Subcutaneous abdominal adipose tissue (tissue), 5 donors: Measurements from ENCODE around the gene RRM2.
"Not testable (repeated sequence)": the region's sequence is repeated elsewhere in the genome, so short reads cannot be mapped to it uniquely, and the experiment has no call there.

ENCODE experiments used
- H3K27ac ChIP-seq: one replicate; pipeline ENCODE4 v1.7.0; 2013; ENCODE audit warnings: low read depth, mild to moderate bottlenecking, inconsistent platforms, low read length, moderate library complexity
- H3K27me3 ChIP-seq, 5 donors: one replicate each; pipeline ENCODE4 v1.7.0; 2013; ENCODE audit warnings: low read length in 5 of 5, inconsistent platforms in 1 of 5; ENCODE audit not compliant: control insufficient read depth in 5 of 5, insufficient read depth in 4 of 5
- H3K36me3 ChIP-seq, 5 donors: one replicate each; pipeline ENCODE4 v1.7.0; 2013; ENCODE audit warnings: low read length in 5 of 5; ENCODE audit not compliant: control insufficient read depth in 5 of 5, insufficient read depth in 5 of 5
- H3K4me1 ChIP-seq, 5 donors: one replicate each; pipeline ENCODE4 v1.7.0; 2013; ENCODE audit warnings: low read length in 5 of 5, mild to moderate bottlenecking in 3 of 5, moderate library complexity in 1 of 5; ENCODE audit not compliant: control insufficient read depth in 5 of 5, insufficient read depth in 5 of 5
- H3K4me3 ChIP-seq, 5 donors: one replicate each; pipeline ENCODE4 v1.7.0; 2013; ENCODE audit warnings: low read length in 5 of 5, low read depth in 1 of 5
- H3K9ac ChIP-seq, 5 donors: one replicate each; pipeline ENCODE4 v1.7.0; 2013; ENCODE audit warnings: low read length in 5 of 5, mild to moderate bottlenecking in 4 of 5, moderate library complexity in 3 of 5
- H3K9me3 ChIP-seq, 5 donors: one replicate each; pipeline ENCODE4 v1.7.0; 2013; ENCODE audit warnings: low read length in 5 of 5; ENCODE audit not compliant: control insufficient read depth in 5 of 5
- donor health status: healthy.
- donor health status: healthy.
- donor health status: healthy.
- donor health status: healthy.
- donor health status: healthy.

RRM2 gene

GRCh38 chr2:10139536-10139935 lies 17.0 kb downstream of the RRM2 start:
- peaks cover 0 to 6% (median 3%) of the 10 kb centered on the region in 5 donors for H3K27me3 ChIP-seq
- H3K4me3 ChIP-seq = no peak overlapping the region
- H3K9ac ChIP-seq = no peak overlapping the region
- H3K4me1 ChIP-seq = no peaks in the 10 kb centered on the region
- no peaks in the 10 kb centered on the region for H3K36me3 ChIP-seq
- no peaks in the 10 kb centered on the region for H3K9me3 ChIP-seq
- H3K27ac ChIP-seq = no peak overlapping the region

DNA sequence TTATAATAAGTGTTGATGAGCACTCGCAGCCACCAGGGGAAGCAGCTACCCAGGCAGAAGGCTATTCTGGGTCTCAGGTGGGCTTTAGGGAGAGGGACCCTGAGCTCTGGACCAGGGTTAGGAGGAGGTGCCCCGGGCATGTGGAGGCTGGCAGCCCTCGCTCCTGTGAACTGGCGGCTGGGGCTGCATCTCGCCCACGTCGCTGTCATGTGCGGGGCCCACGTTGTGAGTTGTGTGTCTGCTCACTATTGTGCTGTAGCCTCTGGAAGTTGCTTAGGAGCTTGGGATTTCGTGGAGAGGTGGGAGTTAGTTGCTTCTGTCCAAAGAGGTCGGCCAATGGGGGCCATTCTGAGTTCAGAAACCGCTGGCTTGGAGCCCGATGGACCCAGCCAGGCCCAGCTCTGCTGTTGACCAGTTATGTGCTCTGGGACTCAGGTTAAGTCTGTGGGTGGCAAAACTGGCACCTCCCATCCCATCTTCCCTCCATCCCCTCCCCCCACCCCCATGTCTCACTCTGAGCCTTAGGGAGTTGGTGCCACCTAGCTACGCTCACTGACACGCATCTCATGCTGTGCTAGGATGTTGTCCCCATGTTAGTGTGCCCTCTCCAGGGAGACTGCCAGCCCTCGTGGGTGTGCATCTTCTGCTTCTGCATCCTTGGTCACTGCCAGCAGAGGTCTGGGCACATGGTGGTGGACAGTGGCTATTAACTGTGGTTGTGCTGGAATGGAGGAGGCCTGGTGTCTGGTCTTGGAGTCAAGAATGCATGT lies 18.5 kb downstream of the RRM2 start:
- Histone ChIP-seq H3K4me1 (no peaks in the 10 kb centered on the region), H3K36me3 (no peaks in the 10 kb centered on the region), H3K27me3 (peaks cover 0 to 8% (median 3%) of the 10 kb centered on the region in 5 donors), H3K4me3 (no peak overlapping the region), H3K27ac (no peak overlapping the region), H3K9me3 (no peaks in the 10 kb centered on the region), H3K9ac (no peak overlapping the region)

GRCh38 chr2:10141736-10142639 lies 19.4 kb downstream of the RRM2 start:
- Histone ChIP-seq H3K9ac (no peak overlapping the region), H3K4me1 (no peaks in the 10 kb centered on the region), H3K9me3 (no peaks in the 10 kb centered on the region), H3K27me3 (peaks cover 0 to 8% (median 2%) of the 10 kb centered on the region in 5 donors), H3K36me3 (no peaks in the 10 kb centered on the region), H3K27ac (no peak overlapping the region), H3K4me3 (no peak overlapping the region)

DNA sequence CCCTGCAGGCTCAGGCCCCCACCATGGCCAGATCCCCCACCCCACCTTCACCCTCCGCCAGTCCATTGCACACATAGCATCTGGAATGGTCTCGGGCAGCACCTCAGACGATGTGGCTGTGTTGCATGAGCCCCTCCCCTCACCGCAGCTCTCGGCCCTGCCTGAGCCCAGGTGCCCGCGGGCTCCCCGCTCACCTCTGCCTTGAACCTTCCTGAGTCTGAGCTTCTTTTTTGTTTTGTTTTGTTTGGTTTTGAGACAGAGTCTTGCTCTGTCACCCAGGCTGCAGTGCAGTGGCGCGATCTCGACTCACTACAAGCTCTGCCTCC lies 20.1 kb downstream of the RRM2 start:
- no peaks in the 10 kb centered on the region for H3K36me3 ChIP-seq
- no peak overlapping the region for H3K27ac ChIP-seq
- no peaks in the 10 kb centered on the region for H3K9me3 ChIP-seq
- no peak overlapping the region for H3K4me3 ChIP-seq
- H3K9ac ChIP-seq = no peak overlapping the region
- H3K27me3 ChIP-seq = peaks cover 0 to 8% (median under 1%) of the 10 kb centered on the region in 5 donors
- no peaks in the 10 kb centered on the region for H3K4me1 ChIP-seq

GRCh38 chr2:10144771-10145518 lies 22.4 kb downstream of the RRM2 start:
- no peak overlapping the region for H3K4me3 ChIP-seq
- no peak overlapping the region for H3K27ac ChIP-seq
- peaks cover 0 to 8% (median 0%) of the 10 kb centered on the region in 5 donors for H3K27me3 ChIP-seq
- H3K36me3 ChIP-seq = no peaks in the 10 kb centered on the region
- no peaks in the 10 kb centered on the region for H3K9me3 ChIP-seq
- no peaks in the 10 kb centered on the region for H3K4me1 ChIP-seq
- no peak overlapping the region for H3K9ac ChIP-seq

- H3K27me3 ChIP-seq = peaks cover 0 to 8% (median 0%) of the 10 kb centered on the region in 5 donors
- no peak overlapping the region for H3K27ac ChIP-seq
- no peak overlapping the region for H3K9ac ChIP-seq
- H3K4me3 ChIP-seq = no peak overlapping the region
- no peaks in the 10 kb centered on the region for H3K4me1 ChIP-seq
- no peaks in the 10 kb centered on the region for H3K9me3 ChIP-seq
- no peaks in the 10 kb centered on the region for H3K36me3 ChIP-seq
Observed at GRCh38 chr2:10145519-10146357, 23.2 kb downstream of the RRM2 start.

DNA sequence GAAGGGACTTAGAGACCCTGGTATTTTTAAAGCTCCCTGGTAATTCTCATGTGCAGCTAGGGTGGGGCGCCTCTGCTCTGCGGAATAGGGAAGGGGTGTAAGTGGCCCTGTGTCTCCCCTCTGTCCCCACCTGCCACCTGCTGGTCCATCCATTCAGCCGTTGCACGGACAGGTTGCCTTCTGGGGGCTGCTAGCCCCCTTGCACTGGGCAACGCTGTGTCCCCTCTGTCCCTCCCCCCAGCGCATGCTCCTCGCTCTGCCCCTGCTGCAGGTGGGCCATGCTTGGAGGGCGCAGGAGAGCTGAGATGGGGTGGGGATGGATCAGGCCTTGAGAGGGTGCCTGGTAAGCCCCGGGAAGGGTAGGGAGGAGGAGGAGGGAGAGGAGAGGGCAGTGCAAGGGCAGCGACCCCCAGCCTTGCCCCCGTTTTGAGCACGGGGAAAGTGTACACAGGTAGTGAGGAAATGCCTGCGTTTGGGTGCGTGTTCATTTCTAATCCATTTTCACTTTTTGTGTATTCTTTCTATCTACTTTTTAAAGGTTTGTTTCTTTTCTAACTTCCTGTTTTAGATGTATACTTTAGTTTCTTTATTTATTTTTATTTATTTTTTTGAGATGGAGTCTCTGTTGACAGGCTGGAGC lies 23.9 kb downstream of the RRM2 start:
- no peak overlapping the region for H3K9ac ChIP-seq
- H3K4me1 ChIP-seq = no peaks in the 10 kb centered on the region
- H3K27me3 ChIP-seq = peaks cover 0 to 6% (median 0%) of the 10 kb centered on the region in 5 donors
- no peak overlapping the region for H3K27ac ChIP-seq
- no peak overlapping the region for H3K4me3 ChIP-seq
- no peaks in the 10 kb centered on the region for H3K9me3 ChIP-seq
- H3K36me3 ChIP-seq = no peaks in the 10 kb centered on the region

GRCh38 chr2:10147050-10147660 lies 24.6 kb downstream of the RRM2 start:
- H3K9ac ChIP-seq, H3K4me1 ChIP-seq, H3K4me3 ChIP-seq, H3K27ac ChIP-seq, H3K9me3 ChIP-seq, H3K27me3 ChIP-seq, H3K36me3 ChIP-seq: not testable (repeated sequence)

- no peaks in the 10 kb centered on the region for H3K9me3 ChIP-seq
- H3K4me3 ChIP-seq = no peak overlapping the region
- H3K27me3 ChIP-seq = peaks cover 0 to 3% (median 0%) of the 10 kb centered on the region in 5 donors
- H3K27ac ChIP-seq = no peak overlapping the region
- H3K36me3 ChIP-seq = no peaks in the 10 kb centered on the region
- H3K9ac ChIP-seq = no peak overlapping the region
- H3K4me1 ChIP-seq = no peaks in the 10 kb centered on the region
Observed at GRCh38 chr2:10148268-10148667, 25.7 kb downstream of the RRM2 start.
